Endothelial cell of umbilical vein (primary cell): ENCODE measurements around the gene C17orf50. TPM values are rescaled to one million over a fixed set of nuclear protein-coding genes. Genes with fewer than 3 reads are reported as not detected.

Source experiments
- BruUV-seq: library from RNA; stranded (reverse); fragments of 400-500 nt; replicated peaks from 2 replicates; lab custom pipeline; 2021; lab: Mats Ljungman, UMichigan
- CTCF ChIA-PET: fragments of 300-600, 350-600 bp; sonication (Branson Sonifier 250); formaldehyde crosslinking; loops from one replicate; lab custom pipeline; 2021; ENCODE audit warnings: antibody characterized with exemption, inconsistent platforms; lab: Charles Lee
- POLR2A ChIA-PET: fragments of 300-600, 350-600 bp; sonication (Branson Sonifier 250); formaldehyde crosslinking; loops from one replicate; lab custom pipeline; 2021; ENCODE audit warnings: antibody characterized with exemption, inconsistent platforms; lab: Charles Lee
- DNase-seq: peaks from one replicate; pipeline ENCODE4 v3.0.0-alpha.2; 2011; ENCODE audit warnings: low read depth, low spot score
- FAIRE-seq: peaks from 2 replicates; lab custom pipeline; 2011; peaks lifted over from hg19 to GRCh38; lab: Jason Lieb, UNC
- H2AFZ ChIP-seq: 2 replicates; pipeline ENCODE4 v1.6.0; 2012; ENCODE audit warnings: low read depth, low read length, control low read depth, inconsistent platforms
- H3K27ac ChIP-seq: 2 replicates; pipeline ENCODE4 v1.5.1; 2011; ENCODE audit warnings: low read depth, mild to moderate bottlenecking, control low read depth, low read length, moderate library complexity; ENCODE audit not compliant: insufficient read depth
- H3K27me3 ChIP-seq, 2 experiments: 2 replicates each; pipeline versions ENCODE4 v1.6.0 to v1.6.1; 2011; ENCODE audit warnings: low read length in 2 of 2, mixed read lengths in 1 of 2; ENCODE audit not compliant: control insufficient read depth in 2 of 2, insufficient read depth in 2 of 2
- H3K36me3 ChIP-seq, 2 experiments: 2 replicates in 1 of 2; 3 replicates in 1 of 2; pipeline ENCODE4 v1.5.1; 2011; ENCODE audit warnings: low read length in 2 of 2, mild to moderate bottlenecking in 1 of 2, moderate library complexity in 1 of 2; ENCODE audit not compliant: control insufficient read depth in 2 of 2, insufficient read depth in 2 of 2; ENCODE audit errors: extremely low read depth in 1 of 2
- H3K4me1 ChIP-seq: 3 replicates; pipeline ENCODE4 v1.5.1; 2011; ENCODE audit warnings: mild to moderate bottlenecking, low read length; ENCODE audit not compliant: control insufficient read depth, insufficient read depth; ENCODE audit errors: extremely low read depth
- H3K4me2 ChIP-seq: 2 replicates; pipeline ENCODE4 v1.6.1; 2011; ENCODE audit warnings: low read length, control low read depth, mixed read lengths; ENCODE audit not compliant: insufficient read depth
- H3K4me3 ChIP-seq, 3 experiments: fragments of 200-600 bp in 1 of 3; sonication (generic), shearing (Covaris generic) in 1 of 3; replicated peaks in 1 of 3; 2 replicates each; pipeline ENCODE4 v1.5.1; 2011 to 2016; ENCODE audit warnings: control low read depth in 3 of 3, low read length in 3 of 3, mild to moderate bottlenecking in 2 of 3, inconsistent platforms in 1 of 3, low read depth in 1 of 3, moderate library complexity in 1 of 3; ENCODE audit not compliant: insufficient read depth in 1 of 3
- H3K79me2 ChIP-seq: 2 replicates; pipeline ENCODE4 v1.6.0; 2012; ENCODE audit warnings: low read length, inconsistent platforms; ENCODE audit not compliant: control insufficient read depth, insufficient read depth
- H3K9ac ChIP-seq: replicated peaks from 2 replicates; pipeline ENCODE3; 2011; ENCODE audit warnings: low read length, control low read depth; ENCODE audit not compliant: insufficient read depth; ENCODE audit errors: extremely low read depth
- H3K9me1 ChIP-seq: replicated peaks from 3 replicates; pipeline ENCODE4 v1.6.0; 2011; ENCODE audit warnings: mild to moderate bottlenecking, low read length; ENCODE audit not compliant: control insufficient read depth, insufficient read depth; ENCODE audit errors: extremely low read depth
- H3K9me3 ChIP-seq: replicated peaks from 2 replicates; pipeline ENCODE4 v1.5.1; 2012; ENCODE audit warnings: low read length, inconsistent platforms; ENCODE audit not compliant: control insufficient read depth, insufficient read depth
- H4K20me1 ChIP-seq: replicated peaks from 2 replicates; pipeline ENCODE3; 2011; ENCODE audit warnings: mild to moderate bottlenecking, low read length; ENCODE audit not compliant: control insufficient read depth, insufficient read depth; ENCODE audit errors: extremely low read depth
- EZH2 ChIP-seq: IDR thresholded peaks from 2 replicates; pipeline ENCODE4 v1.6.1; 2012; ENCODE audit warnings: borderline replicate concordance, low read depth, mild to moderate bottlenecking, moderate library complexity, low read length, inconsistent platforms; ENCODE audit not compliant: severe bottlenecking
- FOS ChIP-seq: IDR thresholded peaks from 2 replicates; pipeline ENCODE4 v1.6.1; 2011; ENCODE audit warnings: mild to moderate bottlenecking, low read length, moderate library complexity, borderline replicate concordance; ENCODE audit not compliant: insufficient read depth
- GATA2 ChIP-seq: IDR thresholded peaks from 2 replicates; pipeline ENCODE4 v1.7.0; 2011; ENCODE audit warnings: low read depth, mild to moderate bottlenecking, moderate library complexity, mixed read lengths, low read length; ENCODE audit not compliant: insufficient read length, insufficient read depth
- JUN ChIP-seq: IDR thresholded peaks from 2 replicates; pipeline ENCODE4 v1.6.1; 2011; ENCODE audit warnings: borderline replicate concordance, low read depth; ENCODE audit not compliant: insufficient read length, insufficient read depth
- MYC ChIP-seq: IDR thresholded peaks from one replicate; pipeline ENCODE4 v1.6.1; 2011; ENCODE audit warnings: mild to moderate bottlenecking, low read depth, low read length
- POLR2A ChIP-seq: IDR thresholded peaks from 2 replicates; pipeline ENCODE4 v1.6.1; 2012; ENCODE audit warnings: low read depth, mild to moderate bottlenecking, control low read depth, low read length
- POLR2AphosphoS5 ChIP-seq: IDR thresholded peaks from 2 replicates; pipeline ENCODE4 v1.6.1; 2012; ENCODE audit warnings: low read depth, mild to moderate bottlenecking, control low read depth, low read length, moderate library complexity; ENCODE audit not compliant: insufficient read depth
- dilution Hi-C: fragments of 300-500 bp; cut with MboI; formaldehyde crosslinking; loops from one replicate; pipeline ENCODE4 v1.15.0; 2019; ENCODE audit warnings: low sequenced_read_pairs; ENCODE audit not compliant: extremely low pct_ligation_motif_present
- intact Hi-C: fragments of 100-400 bp; cut with micrococcal nuclease; formaldehyde crosslinking; loops from one replicate; pipeline ENCODE4 v1.10.0; 2022
- polyA plus RNA-seq, 4 experiments: library from polyadenylated mRNA; depleted of rRNA in 3 of 4; stranded (reverse) in 3 of 4; unstranded in 1 of 4; fragments of >200 nt; gene quantifications; 2 replicates each; pipeline versions ENCODE4 v1.2.1 to v1.2.3, GENCODE V29; 2011 to 2012; ENCODE audit warnings: missing spikeins in 1 of 4
- total RNA-seq: library from RNA; stranded (reverse); gene quantifications from 2 replicates; pipeline ENCODE4 v1.2.3, GENCODE V29; 2021
- TF ChIP-seq, protein P1 (sequence below): IDR thresholded peaks from 2 replicates; pipeline ENCODE4 v1.6.1; 2011; ENCODE audit not compliant: insufficient read depth, insufficient read length
- TF ChIP-seq, protein P2 (sequence below), 2 donors: IDR thresholded peaks; 1 replicate in 1 of 2; 2 replicates in 1 of 2; pipeline ENCODE4 v1.5.1; 2011; ENCODE audit warnings: low read length in 2 of 2, mild to moderate bottlenecking in 2 of 2, moderate library complexity in 2 of 2, control low read depth in 1 of 2, inconsistent platforms in 1 of 2, low read depth in 1 of 2; ENCODE audit not compliant: insufficient read depth in 1 of 2; ENCODE audit errors: extremely low read depth in 1 of 2

The C17orf50 gene
- total and polyA plus RNA-seq, 2 donors (not counting 3 experiments of a cell fraction or from before 2014, with no cell fraction given), result 0.15 TPM; not detected in 1

DNA sequence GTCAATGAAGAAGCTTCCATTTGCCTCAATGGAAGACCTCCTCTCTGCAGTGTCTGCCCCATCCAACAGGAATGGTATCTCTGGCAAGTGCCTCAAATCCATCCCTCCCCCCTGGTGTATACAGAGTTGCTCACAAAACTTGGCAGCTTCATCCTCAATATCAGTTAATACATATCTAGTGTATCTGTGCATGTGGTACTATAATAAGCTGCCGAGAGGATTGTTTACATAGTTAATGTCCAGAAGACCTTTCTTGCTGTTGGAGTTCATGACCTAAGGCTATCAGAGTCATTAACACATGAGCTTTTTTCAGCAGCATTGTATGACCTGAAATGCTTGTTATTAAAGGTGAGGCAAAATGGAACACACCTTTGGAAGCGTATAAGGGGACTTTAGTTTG is 43.2 kb upstream of the C17orf50 start:
- intact Hi-C loops, result no loop called here
- TF ChIP-seq FOS (no peak), MYC (no peak), EZH2 (no peak), GATA2 (no peak), POLR2AphosphoS5 (no peak), POLR2A (no peak), JUN (no peak)
- TF ChIP-seq, protein P1, sequence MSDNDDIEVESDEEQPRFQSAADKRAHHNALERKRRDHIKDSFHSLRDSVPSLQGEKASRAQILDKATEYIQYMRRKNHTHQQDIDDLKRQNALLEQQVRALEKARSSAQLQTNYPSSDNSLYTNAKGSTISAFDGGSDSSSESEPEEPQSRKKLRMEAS, result no peak
- TF ChIP-seq, protein P2, sequence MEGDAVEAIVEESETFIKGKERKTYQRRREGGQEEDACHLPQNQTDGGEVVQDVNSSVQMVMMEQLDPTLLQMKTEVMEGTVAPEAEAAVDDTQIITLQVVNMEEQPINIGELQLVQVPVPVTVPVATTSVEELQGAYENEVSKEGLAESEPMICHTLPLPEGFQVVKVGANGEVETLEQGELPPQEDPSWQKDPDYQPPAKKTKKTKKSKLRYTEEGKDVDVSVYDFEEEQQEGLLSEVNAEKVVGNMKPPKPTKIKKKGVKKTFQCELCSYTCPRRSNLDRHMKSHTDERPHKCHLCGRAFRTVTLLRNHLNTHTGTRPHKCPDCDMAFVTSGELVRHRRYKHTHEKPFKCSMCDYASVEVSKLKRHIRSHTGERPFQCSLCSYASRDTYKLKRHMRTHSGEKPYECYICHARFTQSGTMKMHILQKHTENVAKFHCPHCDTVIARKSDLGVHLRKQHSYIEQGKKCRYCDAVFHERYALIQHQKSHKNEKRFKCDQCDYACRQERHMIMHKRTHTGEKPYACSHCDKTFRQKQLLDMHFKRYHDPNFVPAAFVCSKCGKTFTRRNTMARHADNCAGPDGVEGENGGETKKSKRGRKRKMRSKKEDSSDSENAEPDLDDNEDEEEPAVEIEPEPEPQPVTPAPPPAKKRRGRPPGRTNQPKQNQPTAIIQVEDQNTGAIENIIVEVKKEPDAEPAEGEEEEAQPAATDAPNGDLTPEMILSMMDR (IDR thresholded peaks at IDR 0.05; ENCODE audit: extremely low read depth in 1 of 2, insufficient read depth in 1 of 2, low read depth in 1 of 2, low read length in 2 of 2), result no peak
- peaks cover 2% of the 10 kb centered on the region for H4K20me1 ChIP-seq
- H3K36me3 ChIP-seq, result peaks cover 8 to 10% of the 10 kb centered on the region in 2 experiments
- no peak overlapping the region for H3K4me2 ChIP-seq
- ChIA-PET CTCF (interaction anchor here (1.1 to 1.6 kb wide), 2 partner anchors 11 to 30 kb away, joined by 3 to 7 read pairs; no protein-coding TSS in a partner anchor), POLR2A (no interaction called here)
- dilution Hi-C loops, result no loop called here
- no peak overlapping the region for H3K9ac ChIP-seq
- H3K79me2 ChIP-seq, result no peaks in the 10 kb centered on the region
- H3K9me1 ChIP-seq, result no peaks in the 10 kb centered on the region
- H2AFZ ChIP-seq, result no peak overlapping the region
- H3K27me3 ChIP-seq, result no peaks in the 10 kb centered on the region
- H3K4me1 ChIP-seq, result peaks cover 14% of the 10 kb centered on the region
- DNase-seq (no peak), FAIRE-seq (no peak)
- H3K9me3 ChIP-seq, result no peaks in the 10 kb centered on the region
- H3K27ac ChIP-seq, result no peak overlapping the region
- no peak overlapping the region for H3K4me3 ChIP-seq
- BruUV-seq, result no TSS peak
